Hepatocyte (in vitro differentiated cells): ENCODE measurements around the gene ZSCAN10. TPM values are rescaled to one million over a fixed set of nuclear protein-coding genes. Genes with fewer than 3 reads are reported as not detected.

Experiments used
- DNase-seq: peaks from one replicate; pipeline ENCODE4 v3.0.0-alpha.2; 2016; ENCODE audit warnings: low spot score
- H2AFZ ChIP-seq: fragments of 200-600 bp; sonication (generic); 2 replicates; pipeline ENCODE4 v1.6.0; 2016; ENCODE audit warnings: antibody characterized with exemption, mild to moderate bottlenecking
- H3K27ac ChIP-seq: fragments of 200-600 bp; sonication (generic); 2 replicates; pipeline ENCODE4 v1.5.1; 2016; ENCODE audit warnings: mild to moderate bottlenecking
- H3K27me3 ChIP-seq: fragments of 200-600 bp; sonication (generic); 2 replicates; pipeline ENCODE4 v1.6.1; 2016
- H3K36me3 ChIP-seq: fragments of 200-600 bp; sonication (generic); replicated peaks from 2 replicates; pipeline ENCODE4 v1.5.1; 2016; ENCODE audit warnings: low read depth; ENCODE audit not compliant: insufficient read depth
- H3K4me1 ChIP-seq: fragments of 200-600 bp; sonication (generic); 2 replicates; pipeline ENCODE4 v1.5.1; 2016; ENCODE audit warnings: mild to moderate bottlenecking, moderate library complexity; ENCODE audit not compliant: insufficient read depth
- H3K4me2 ChIP-seq: fragments of 200-600 bp; sonication (generic); 2 replicates; pipeline ENCODE4 v1.6.0; 2016
- H3K4me3 ChIP-seq: fragments of 200-600 bp; sonication (generic); 2 replicates; pipeline ENCODE4 v1.5.1; 2016; ENCODE audit warnings: mild to moderate bottlenecking
- H3K79me2 ChIP-seq: fragments of 200-600 bp; sonication (generic); 2 replicates; pipeline ENCODE4 v1.6.0; 2017; ENCODE audit warnings: mild to moderate bottlenecking
- H3K9me2 ChIP-seq: fragments of 200-600 bp; sonication (generic); replicated peaks from 2 replicates; pipeline ENCODE4 v1.6.0; 2017; ENCODE audit warnings: mild to moderate bottlenecking; ENCODE audit not compliant: insufficient read depth
- H3K9me3 ChIP-seq: fragments of 200-600 bp; sonication (generic); 2 replicates; pipeline ENCODE4 v1.5.1; 2016; ENCODE audit warnings: low read depth, mild to moderate bottlenecking
- H4K20me1 ChIP-seq: fragments of 200-600 bp; sonication (generic); 2 replicates; pipeline ENCODE4 v1.6.0; 2016; ENCODE audit warnings: mild to moderate bottlenecking; ENCODE audit not compliant: insufficient read depth, poor library complexity, severe bottlenecking
- CTCF ChIP-seq: fragments of 200-600 bp; sonication (generic); IDR thresholded peaks from 2 replicates; pipeline ENCODE4 v1.5.1; 2016; ENCODE audit warnings: antibody characterized with exemption, mild to moderate bottlenecking; ENCODE audit not compliant: poor library complexity
- EZH2 ChIP-seq: fragments of 200-600 bp; sonication (generic); IDR thresholded peaks from 2 replicates; pipeline ENCODE4 v1.6.1; 2016; ENCODE audit warnings: antibody characterized with exemption, mild to moderate bottlenecking, borderline replicate concordance
- EZH2phosphoT487 ChIP-seq: fragments of 200-600 bp; sonication (generic); IDR thresholded peaks from one replicate; pipeline ENCODE4 v1.6.1; 2018; ENCODE audit warnings: antibody characterized with exemption, mild to moderate bottlenecking, low read depth, moderate library complexity; ENCODE audit not compliant: unreplicated experiment, severe bottlenecking
- WGBS: methylation state at CpG from one replicate; pipeline ENCODE4 v1.1.6; 2016; ENCODE audit warnings: low lambda C conversion rate; ENCODE audit errors: missing lambda C conversion rate; 5-methylcytosine and 5-hydroxymethylcytosine counted together
- polyA plus RNA-seq: library from polyadenylated mRNA; unstranded; fragments of >200 nt; fragmentation: Nextera tagmentation; extraction: Ambion mirVana; gene quantifications from 2 replicates; pipeline ENCODE4 v1.2.1, GENCODE V29; 2016
- total RNA-seq: library from RNA; depleted of rRNA; stranded (reverse); fragments of >200 nt; gene quantifications from 2 replicates; pipeline ENCODE4 v1.2.3, GENCODE V29; 2014

Gene ZSCAN10
- total and polyA plus RNA-seq, 2 experiments from 2014 or later: not detected

GRCh38 chr16:3046641-3047386 is 52.3 kb downstream of the ZSCAN10 start:
- H3K9me3 ChIP-seq: no peaks in the 10 kb centered on the region
- WGBS: 4% methylated on average over 34 of the region's 54 CpGs
- H3K27ac ChIP-seq: no peak overlapping the region
- H3K4me3 ChIP-seq: no peak overlapping the region
- peak overlapping the region; percentile 40 for H2AFZ ChIP-seq
- H3K79me2 ChIP-seq: no peaks in the 10 kb centered on the region
- H3K4me2 ChIP-seq: peak overlapping the region; percentile 96
- H3K27me3 ChIP-seq: peaks cover 82% of the 10 kb centered on the region
- no peaks in the 10 kb centered on the region for H4K20me1 ChIP-seq
- DNase-seq: no peak
- H3K4me1 ChIP-seq: peaks cover 20% of the 10 kb centered on the region
- no peaks in the 10 kb centered on the region for H3K9me2 ChIP-seq
- no peaks in the 10 kb centered on the region for H3K36me3 ChIP-seq
- TF ChIP-seq EZH2: peak; percentile 97
- TF ChIP-seq CTCF: no peak
- TF ChIP-seq EZH2phosphoT487: peak; percentile 70

GRCh38 chr16:3045758-3046640 is 53.1 kb downstream of the ZSCAN10 start, which contains the start of gene MMP25:
TSS of gene MMP25 (plus strand) at chr16:3046561. CDS start at chr16:3046918, 357 bp downstream.
- no peaks in the 10 kb centered on the region for H3K9me3 ChIP-seq
- no peaks in the 10 kb centered on the region for H3K36me3 ChIP-seq
- H3K79me2 ChIP-seq: no peaks in the 10 kb centered on the region
- no peak for TF ChIP-seq CTCF
- peak; percentile 15 for TF ChIP-seq EZH2
- peak; percentile 82 for TF ChIP-seq EZH2phosphoT487
- no peak within 1 kb of the TSS for H3K27ac ChIP-seq
- WGBS: under 1% methylated on average over 38 of the region's 86 CpGs
- H3K4me1 ChIP-seq: peaks cover 20% of the 10 kb centered on the region
- no peaks in the 10 kb centered on the region for H3K9me2 ChIP-seq
- peak within 1 kb of the TSS; percentile 33 for H3K4me3 ChIP-seq
- no peak for DNase-seq
- H2AFZ ChIP-seq: peak within 1 kb of the TSS; percentile 40
- H4K20me1 ChIP-seq: no peaks in the 10 kb centered on the region
- peak within 1 kb of the TSS; percentile 96 for H3K4me2 ChIP-seq
- peaks cover 85% of the 10 kb centered on the region for H3K27me3 ChIP-seq

- 88% methylated on average over 6 of the region's 6 CpGs for WGBS
- H3K4me2 ChIP-seq: peak overlapping the region; percentile 96
- DNase-seq: no peak
- peaks cover 20% of the 10 kb centered on the region for H3K4me1 ChIP-seq
- TF ChIP-seq CTCF (no peak), EZH2 (no peak), EZH2phosphoT487 (no peak)
- H2AFZ ChIP-seq: no peak overlapping the region
- H3K4me3 ChIP-seq: no peak overlapping the region
- no peaks in the 10 kb centered on the region for H3K79me2 ChIP-seq
- peaks cover 78% of the 10 kb centered on the region for H3K27me3 ChIP-seq
- H3K9me2 ChIP-seq: no peaks in the 10 kb centered on the region
- no peak overlapping the region for H3K27ac ChIP-seq
- H3K36me3 ChIP-seq: no peaks in the 10 kb centered on the region
- no peaks in the 10 kb centered on the region for H3K9me3 ChIP-seq
- no peaks in the 10 kb centered on the region for H4K20me1 ChIP-seq
Measured at GRCh38 chr16:3044708-3045107, 54.4 kb downstream of the ZSCAN10 start.
